T-helper 1 cell (primary cell): ENCODE measurements around the gene EFCC1.

Experiments
- DNase-seq, 5 donors: peaks; one replicate each; pipeline ENCODE4 v3.0.0-alpha.2; 2012 to 2020

Gene EFCC1

GRCh38 chr3:129033633-129034321, 32.7 kb downstream of the EFCC1 start:
- DNase-seq = no peak

DNA sequence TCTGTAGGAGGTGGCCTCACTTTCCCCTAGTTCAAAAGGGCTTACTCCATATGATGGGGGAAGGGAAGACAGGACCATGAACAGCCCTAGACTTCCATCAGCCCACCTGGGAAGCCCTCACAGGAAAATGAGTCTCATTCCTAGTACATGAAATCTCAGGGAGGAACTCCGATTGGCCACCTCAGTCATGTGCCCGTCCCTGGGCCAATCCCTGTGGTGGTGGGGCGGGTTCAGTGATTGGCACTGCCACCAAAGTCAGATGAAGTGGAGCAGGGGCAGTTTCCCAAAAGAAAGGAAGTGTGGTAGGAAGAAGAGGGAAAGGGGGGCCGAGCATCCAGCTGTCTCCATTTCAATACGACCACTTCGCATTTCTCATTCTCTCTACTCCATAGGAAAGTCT, 33.5 kb downstream of the EFCC1 start:
- DNase-seq = no peak

GRCh38 chr3:129035360-129036221, 34.5 kb downstream of the EFCC1 start:
- DNase-seq = no peak

DNA sequence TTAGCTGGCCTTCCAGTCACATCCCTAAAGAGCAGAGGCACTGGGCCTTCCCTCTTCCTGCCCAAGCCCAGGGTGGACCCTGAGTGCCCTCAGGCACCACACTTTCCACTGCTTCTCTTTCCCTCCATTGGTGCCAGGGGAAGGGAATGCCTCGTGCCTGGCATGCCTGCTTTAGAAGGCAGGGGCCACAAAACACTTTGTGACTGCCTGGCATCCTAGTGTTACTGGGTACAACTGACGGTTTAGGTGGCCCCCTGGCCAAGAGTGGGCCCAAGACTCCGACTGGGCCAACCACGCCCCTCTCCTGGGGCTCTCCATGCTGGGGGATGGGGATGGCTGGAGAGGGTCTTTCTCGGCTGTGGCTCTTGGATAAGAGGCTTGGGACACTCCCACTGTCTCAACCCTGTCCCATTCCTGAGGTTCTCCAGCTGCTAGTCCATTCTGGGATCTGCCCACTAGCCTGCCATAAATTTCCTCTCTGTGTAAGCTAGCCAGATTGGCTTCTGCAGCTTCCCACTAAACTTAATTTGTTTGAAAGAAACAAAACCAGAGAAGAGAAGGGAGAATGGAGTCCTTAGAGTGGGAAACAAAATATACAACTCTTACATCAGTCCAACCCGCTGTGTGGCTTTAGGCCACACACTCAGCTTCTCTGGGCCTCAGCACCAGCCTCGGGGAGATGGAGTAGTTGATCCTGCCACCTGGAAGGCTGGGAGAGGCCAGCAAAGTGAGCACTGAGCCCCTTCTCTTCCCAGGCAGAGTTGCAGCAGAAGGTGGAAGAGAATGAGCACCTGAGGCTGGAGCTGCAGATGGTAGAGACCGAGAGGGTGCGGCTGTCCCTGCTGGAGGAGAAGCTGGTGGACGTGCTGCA, 35.4 kb downstream of the EFCC1 start:
- DNase-seq = no peak

- DNase-seq = no peak
Measured at GRCh38 chr3:129037093-129037419, 36.0 kb downstream of the EFCC1 start.

DNA sequence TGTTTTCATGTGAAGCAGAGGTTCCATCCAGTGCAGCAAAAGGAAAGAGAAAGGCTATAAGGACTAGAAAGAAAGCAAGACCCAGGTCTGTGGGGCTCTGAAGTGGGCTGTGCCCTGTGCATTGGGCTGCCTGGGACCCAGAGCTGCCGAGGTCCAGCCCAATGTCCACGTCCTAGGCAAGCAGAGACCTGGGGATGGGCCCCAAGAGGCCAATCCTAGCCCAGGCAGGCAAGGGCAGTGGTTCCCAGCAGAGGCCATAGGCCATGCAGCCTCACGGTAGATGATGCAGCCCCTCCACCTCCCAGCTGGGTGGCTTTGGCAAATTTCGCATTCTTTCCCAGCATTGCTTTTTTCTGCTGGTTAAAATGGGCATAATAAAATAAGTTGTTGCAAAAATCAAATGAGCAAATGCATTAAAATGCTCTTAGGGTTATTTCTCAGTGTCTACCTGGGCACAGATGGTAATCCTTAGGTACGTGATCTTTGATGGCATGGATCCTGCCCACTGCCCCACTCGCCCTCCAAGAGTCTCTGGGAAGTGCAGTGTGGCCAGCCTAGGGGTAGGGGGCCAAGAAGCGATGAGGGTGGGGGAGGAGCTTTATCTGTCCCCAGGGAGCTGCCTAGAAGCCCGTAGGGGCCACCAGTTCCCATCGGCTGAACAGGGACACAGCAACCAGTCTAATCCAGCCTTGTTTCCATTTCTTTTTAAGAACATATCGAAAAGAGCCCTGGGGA, 37.2 kb downstream of the EFCC1 start:
- no peak for DNase-seq

GRCh38 chr3:129039271-129040038, 38.4 kb downstream of the EFCC1 start:
- no peak for DNase-seq

- DNase-seq = no peak
Measured at GRCh38 chr3:129040039-129040336, 38.9 kb downstream of the EFCC1 start.

GRCh38 chr3:129040579-129041300, 39.6 kb downstream of the EFCC1 start:
- no peak for DNase-seq

DNA sequence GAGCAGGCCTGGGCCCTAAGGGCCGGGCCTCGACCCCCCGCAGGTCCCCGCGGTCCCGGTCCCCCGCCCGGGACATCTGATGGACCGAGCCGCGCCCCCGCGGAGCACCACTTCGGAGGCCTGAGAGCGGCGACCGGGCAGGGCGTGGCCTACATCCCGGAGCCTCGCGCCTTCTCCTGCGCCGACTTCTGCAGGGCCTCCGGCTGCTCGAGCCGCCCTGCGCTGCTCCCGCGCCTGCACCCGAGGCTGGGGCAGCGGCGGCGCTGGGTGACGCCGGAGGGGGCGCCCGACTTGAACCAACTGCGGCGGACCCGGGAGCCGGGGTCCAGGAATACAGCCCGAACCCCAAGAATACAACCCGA, 44.6 kb downstream of the EFCC1 start:
- DNase-seq = peak in 2 of 5 donors; percentile 22 to 36

DNA sequence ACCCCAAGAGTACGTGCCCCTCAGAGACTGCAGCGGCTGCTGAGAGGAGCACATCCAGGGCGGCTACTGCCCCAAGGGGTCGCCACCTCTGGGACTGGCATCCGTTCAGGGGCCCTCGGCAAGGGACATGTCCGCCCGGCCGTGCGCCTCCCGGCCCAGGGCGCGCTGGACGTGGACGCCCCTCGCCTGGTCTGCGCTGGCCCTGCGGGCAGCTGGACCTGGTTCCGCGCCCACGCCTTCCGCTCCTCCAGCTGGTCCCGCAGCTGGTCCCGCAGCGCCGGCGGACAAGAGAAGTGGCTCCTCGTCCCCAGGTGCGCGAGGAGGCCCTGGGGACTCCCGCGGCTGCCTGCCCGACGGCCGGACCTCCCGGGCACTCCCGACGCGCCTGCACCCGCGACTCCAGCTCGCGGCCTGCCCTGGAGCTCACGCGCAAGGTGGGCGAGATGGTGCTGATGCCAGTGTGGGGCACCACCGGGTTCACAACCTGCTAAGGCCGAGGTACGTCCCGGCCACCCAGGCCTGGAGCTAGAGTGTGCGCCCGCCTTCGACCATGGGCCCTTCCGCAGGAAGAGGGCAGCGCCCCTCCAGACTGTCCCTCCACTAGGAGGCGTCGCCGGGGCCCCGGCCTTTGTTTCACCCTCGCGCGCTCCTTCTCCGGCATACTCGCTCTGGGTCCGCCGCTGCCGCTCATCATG, 45.1 kb downstream of the EFCC1 start:
- DNase-seq = no peak

DNA sequence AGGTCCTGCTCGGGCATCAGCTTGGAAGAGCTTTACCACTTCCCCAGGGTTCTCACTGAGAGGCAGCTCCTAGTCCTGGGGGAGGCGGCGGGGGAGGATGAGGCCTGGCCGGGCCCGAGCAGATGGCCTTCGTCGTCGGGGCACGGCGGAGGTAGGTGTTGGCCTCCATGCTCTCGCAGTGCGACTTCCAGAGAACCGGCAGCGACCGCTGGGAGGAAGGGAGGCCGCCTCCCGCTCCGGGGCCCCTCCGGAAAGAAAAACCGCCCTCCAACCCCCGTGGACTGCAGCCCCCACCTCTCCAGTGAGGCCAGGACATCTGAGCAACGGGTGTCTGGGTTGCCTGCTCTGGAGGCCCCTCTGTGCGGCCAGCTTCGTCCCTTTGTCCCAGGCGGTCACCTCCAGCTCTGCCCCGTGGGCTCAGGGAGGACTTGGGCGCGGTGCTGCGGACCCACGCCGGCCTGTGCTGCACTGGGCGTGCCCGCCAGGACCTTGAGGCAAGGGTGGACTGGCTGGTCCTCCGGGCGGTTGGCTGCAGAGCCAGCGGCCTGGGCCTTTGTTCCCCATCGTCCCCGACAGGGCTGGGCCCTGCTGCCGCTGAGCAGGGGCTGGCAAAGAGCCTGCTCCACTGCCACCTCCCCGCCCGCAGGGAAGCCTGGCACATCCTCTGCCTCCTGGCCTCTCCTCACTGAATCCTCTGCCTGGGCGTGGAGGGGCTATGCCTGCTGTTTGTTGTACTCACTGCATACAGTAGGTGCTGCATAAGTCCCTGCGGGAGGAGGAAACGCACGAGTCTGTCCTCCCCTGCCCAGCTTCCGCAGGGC, 45.8 kb downstream of the EFCC1 start:
- DNase-seq = no peak

DNA sequence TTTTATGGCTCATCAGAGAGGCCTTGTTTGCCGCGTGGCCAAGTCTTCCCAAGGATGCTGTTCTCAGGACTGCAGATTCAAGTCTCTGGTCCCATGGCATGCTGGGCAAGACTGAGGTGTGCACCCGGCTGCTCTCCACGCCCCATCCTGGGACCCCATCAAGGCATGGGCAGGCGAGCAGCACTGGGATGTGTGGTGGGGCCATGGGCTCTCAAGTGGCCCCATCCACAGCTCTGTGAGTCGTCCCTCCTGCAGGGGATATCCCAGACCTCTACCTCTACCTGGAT, 46.4 kb downstream of the EFCC1 start:
- DNase-seq = no peak

- DNase-seq = no peak
Measured at GRCh38 chr3:129050556-129051295, 49.6 kb downstream of the EFCC1 start.

DNA sequence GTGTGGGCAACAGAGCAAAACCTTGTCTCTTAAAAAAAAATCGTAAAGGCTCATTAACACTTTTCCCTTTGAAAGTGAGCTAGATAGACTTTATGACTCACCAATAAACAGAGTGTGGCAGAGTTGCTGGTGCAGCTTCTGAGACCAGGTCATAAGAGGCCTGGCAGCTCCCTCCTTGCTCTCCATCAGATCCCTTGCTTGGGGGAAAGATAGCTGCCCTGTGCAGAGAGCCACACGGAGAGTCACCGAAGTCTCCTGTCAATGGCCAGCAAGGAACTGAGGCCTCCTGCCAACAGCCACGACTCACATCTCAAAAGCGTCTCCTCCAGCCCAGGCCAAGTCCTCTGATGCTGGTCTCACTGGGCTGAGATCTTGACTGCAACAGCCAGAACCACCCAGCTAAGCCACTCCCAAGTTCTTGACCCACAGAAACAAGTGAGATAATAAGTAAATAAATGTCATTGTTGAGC, 50.8 kb downstream of the EFCC1 start:
- no peak for DNase-seq

DNA sequence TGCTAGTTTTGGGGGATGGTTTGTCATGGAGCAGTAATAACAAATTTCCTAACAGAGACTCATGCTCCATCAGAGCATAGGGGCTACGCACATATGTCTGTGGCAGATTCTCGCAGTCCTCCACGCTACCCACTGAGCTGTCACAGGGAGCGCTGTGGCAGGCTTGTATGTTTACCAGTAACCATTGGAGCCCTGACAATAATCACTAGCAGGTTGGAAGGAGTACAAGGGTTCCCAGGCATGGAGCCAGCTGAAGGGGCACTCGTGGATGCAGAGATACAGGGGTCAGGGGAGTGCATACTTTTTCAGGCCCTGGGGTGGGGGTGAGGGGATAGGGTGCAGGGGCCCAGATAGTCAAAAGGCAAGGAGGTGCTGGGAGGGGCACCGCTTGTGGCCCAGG, 51.6 kb downstream of the EFCC1 start:
- DNase-seq = no peak

GRCh38 chr3:129054605-129055104, 53.6 kb downstream of the EFCC1 start:
- no peak for DNase-seq

- DNase-seq = no peak
Measured at GRCh38 chr3:129056451-129057173, 55.5 kb downstream of the EFCC1 start.
